WTC11 (cell line): ENCODE data around the gene CISD2.
"Not testable (repeated sequence)": the region's sequence is repeated elsewhere in the genome, so short reads cannot be mapped to it uniquely, and the experiment has no call there.

Experiments
- ATF1 ChIP-seq: sonication (generic); formaldehyde crosslinking; IDR thresholded peaks from 2 replicates; pipeline ENCODE4 v1.8.1; 2023; ENCODE audit warnings: mild to moderate bottlenecking, moderate library complexity, missing genetic modification reagents
- CTCF ChIP-seq: fragments of 200-600 bp; IDR thresholded peaks from 2 replicates; pipeline ENCODE4 v1.8.0; 2022; ENCODE audit warnings: antibody characterized with exemption
- FOXK1 ChIP-seq: sonication (generic); formaldehyde crosslinking; IDR thresholded peaks from 2 replicates; pipeline ENCODE4 v1.8.0; 2022; ENCODE audit warnings: mild to moderate bottlenecking, moderate library complexity, missing genetic modification reagents
- NR2C2 ChIP-seq: sonication (generic); formaldehyde crosslinking; IDR thresholded peaks from 2 replicates; pipeline ENCODE4 v1.8.0; 2022; ENCODE audit warnings: mild to moderate bottlenecking, missing genetic modification reagents
- SMAD4 ChIP-seq: sonication (generic); formaldehyde crosslinking; IDR thresholded peaks from 2 replicates; pipeline ENCODE4 v1.8.0; 2022; ENCODE audit warnings: mild to moderate bottlenecking, missing genetic modification reagents
- TCF7 ChIP-seq: sonication (generic); formaldehyde crosslinking; IDR thresholded peaks from 2 replicates; pipeline ENCODE4 v1.8.0; 2022; ENCODE audit warnings: mild to moderate bottlenecking, low read depth, missing genetic modification reagents, moderate library complexity
- USF2 ChIP-seq: sonication (generic); formaldehyde crosslinking; IDR thresholded peaks from 2 replicates; pipeline ENCODE4 v1.8.1; 2023; ENCODE audit warnings: mild to moderate bottlenecking, missing genetic modification reagents, moderate library complexity
- ZBTB43 ChIP-seq: sonication (generic); formaldehyde crosslinking; IDR thresholded peaks from 2 replicates; pipeline ENCODE4 v1.8.1; 2023; ENCODE audit warnings: mild to moderate bottlenecking, missing genetic modification reagents
- ZNF121 ChIP-seq: sonication (generic); formaldehyde crosslinking; IDR thresholded peaks from 2 replicates; pipeline ENCODE4 v1.8.0; 2023; ENCODE audit warnings: missing genetic modification reagents
- ZNF281 ChIP-seq: sonication (generic); formaldehyde crosslinking; IDR thresholded peaks from 2 replicates; pipeline ENCODE4 v1.8.0; 2023; ENCODE audit warnings: mild to moderate bottlenecking, missing genetic modification reagents

GRCh38 chr4:102819100-102819499 is 49.7 kb upstream of the CISD2 start:
- not testable (repeated sequence) for TF ChIP-seq CTCF; FOXK1 (CRISPR knock-in tag); NR2C2 (CRISPR knock-in tag); ZNF281 (CRISPR knock-in tag); ZBTB43; SMAD4 (CRISPR knock-in tag); ATF1 (CRISPR knock-in tag); TCF7; USF2 (CRISPR knock-in tag); ZNF121 (CRISPR knock-in tag)
